RWPE1 (cell line): ENCODE data around the gene SRSF4.
"Not testable (repeated sequence)": the region's sequence is repeated elsewhere in the genome, so short reads cannot be mapped to it uniquely, and the experiment has no call there.

Source experiments
- CTCF ChIA-PET: fragments of 350-600 bp; sonication (Branson Sonifier 250); formaldehyde crosslinking; extraction: SDS; loops from one replicate; lab custom pipeline; 2021; lab: Yijun Ruan, JAX
- POLR2A ChIA-PET: fragments of 400-600 bp; formaldehyde crosslinking; extraction: SDS; loops from one replicate; lab custom pipeline; 2020; ENCODE audit warnings: antibody characterized with exemption; ENCODE audit not compliant: low non-redundant PET; lab: Yijun Ruan, JAX
- DNase-seq: peaks from one replicate; pipeline ENCODE4 v3.0.0; 2012; ENCODE audit warnings: low spot score
- H3K27ac ChIP-seq: fragments of 450-650 bp; 2 replicates; pipeline ENCODE4 v1.5.1; 2017
- TF ChIP-seq, protein P1 (sequence below): fragments of 450-650 bp; conservative IDR thresholded peaks from 2 replicates; pipeline ENCODE4 v1.5.1; 2017; ENCODE audit warnings: low read depth, mild to moderate bottlenecking

The SRSF4 gene

GRCh38 chr1:29223521-29223920 lies 41.8 kb upstream of the SRSF4 start:
- DNase-seq, result no peak
- ChIA-PET CTCF (interaction anchor here (0.6 kb wide), 1 partner anchor 427 kb away, joined by 5 read pairs; no protein-coding TSS in a partner anchor), POLR2A (no interaction called here)
- H3K27ac ChIP-seq, result no peak overlapping the region
- TF ChIP-seq, protein P1, sequence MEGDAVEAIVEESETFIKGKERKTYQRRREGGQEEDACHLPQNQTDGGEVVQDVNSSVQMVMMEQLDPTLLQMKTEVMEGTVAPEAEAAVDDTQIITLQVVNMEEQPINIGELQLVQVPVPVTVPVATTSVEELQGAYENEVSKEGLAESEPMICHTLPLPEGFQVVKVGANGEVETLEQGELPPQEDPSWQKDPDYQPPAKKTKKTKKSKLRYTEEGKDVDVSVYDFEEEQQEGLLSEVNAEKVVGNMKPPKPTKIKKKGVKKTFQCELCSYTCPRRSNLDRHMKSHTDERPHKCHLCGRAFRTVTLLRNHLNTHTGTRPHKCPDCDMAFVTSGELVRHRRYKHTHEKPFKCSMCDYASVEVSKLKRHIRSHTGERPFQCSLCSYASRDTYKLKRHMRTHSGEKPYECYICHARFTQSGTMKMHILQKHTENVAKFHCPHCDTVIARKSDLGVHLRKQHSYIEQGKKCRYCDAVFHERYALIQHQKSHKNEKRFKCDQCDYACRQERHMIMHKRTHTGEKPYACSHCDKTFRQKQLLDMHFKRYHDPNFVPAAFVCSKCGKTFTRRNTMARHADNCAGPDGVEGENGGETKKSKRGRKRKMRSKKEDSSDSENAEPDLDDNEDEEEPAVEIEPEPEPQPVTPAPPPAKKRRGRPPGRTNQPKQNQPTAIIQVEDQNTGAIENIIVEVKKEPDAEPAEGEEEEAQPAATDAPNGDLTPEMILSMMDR, result no peak

GRCh38 chr1:29222686-29223085 lies 41.0 kb upstream of the SRSF4 start:
- no peak for DNase-seq
- no peak overlapping the region for H3K27ac ChIP-seq
- TF ChIP-seq, protein P1, result no peak
- POLR2A ChIA-PET, result no interaction called here
- CTCF ChIA-PET, result no interaction called here

DNA sequence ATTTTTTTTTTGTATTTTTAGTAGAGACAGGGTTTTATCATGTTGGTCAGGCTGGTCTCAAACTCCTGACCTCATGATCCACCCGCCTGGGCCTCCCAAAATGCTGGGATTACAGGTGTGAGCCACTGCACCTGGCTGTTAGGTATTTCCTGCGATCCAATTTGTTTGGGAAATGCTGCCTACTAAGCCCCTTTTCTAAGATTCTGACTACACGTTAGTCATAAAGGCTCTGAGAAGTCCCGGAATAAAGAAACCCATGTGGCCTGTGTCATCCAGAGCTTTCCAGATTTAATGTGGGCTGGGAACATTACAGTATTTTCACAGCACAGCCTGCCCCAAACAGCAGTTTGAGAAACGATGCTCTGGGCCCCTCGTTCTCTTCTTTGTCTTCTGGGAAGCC lies 40.6 kb upstream of the SRSF4 start:
- POLR2A ChIA-PET, H3K27ac ChIP-seq, DNase-seq: not testable (repeated sequence)
- CTCF ChIA-PET, result interaction anchor here (0.6 to 0.7 kb wide), 2 partner anchors 10 to 100 kb away, joined by 3 read pairs; no protein-coding TSS in a partner anchor

DNA sequence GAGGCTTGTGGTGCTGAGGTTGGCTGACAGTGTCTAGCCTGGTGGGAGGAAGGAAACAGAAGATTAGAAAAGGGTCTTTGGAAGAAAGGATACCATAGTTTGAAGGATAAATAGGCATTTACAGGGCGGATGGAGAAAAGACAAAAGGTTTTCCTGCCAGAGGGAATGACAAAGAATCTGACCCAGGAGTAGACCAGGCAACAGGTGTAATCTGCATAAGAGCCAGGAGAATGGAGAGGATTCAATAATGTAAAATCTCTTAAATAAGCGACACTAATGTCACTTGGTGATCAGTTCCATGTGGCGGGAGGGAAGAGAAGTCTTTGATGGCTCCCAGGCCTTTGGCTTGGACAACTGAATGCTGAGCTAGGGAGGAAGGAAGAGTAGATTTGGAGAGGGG lies 39.6 kb upstream of the SRSF4 start:
- CTCF ChIA-PET, result interaction anchor here (1.0 kb wide), 1 partner anchor 19 kb away, joined by 3 read pairs; no protein-coding TSS in a partner anchor
- DNase-seq, result no peak
- TF ChIP-seq, protein P1, result no peak
- H3K27ac ChIP-seq, result no peak overlapping the region
- POLR2A ChIA-PET, result no interaction called here

- CTCF ChIA-PET, result interaction anchor here (0.7 kb wide), 1 partner anchor 16 kb away, joined by 3 read pairs; no protein-coding TSS in a partner anchor
- no peak for DNase-seq
- peak overlapping the region; percentile 40; the same call in 1 of the 2 replicates for H3K27ac ChIP-seq
- POLR2A ChIA-PET, result no interaction called here
- TF ChIP-seq, protein P1, result no peak
Measured at GRCh38 chr1:29218223-29218622, 36.5 kb upstream of the SRSF4 start.

DNA sequence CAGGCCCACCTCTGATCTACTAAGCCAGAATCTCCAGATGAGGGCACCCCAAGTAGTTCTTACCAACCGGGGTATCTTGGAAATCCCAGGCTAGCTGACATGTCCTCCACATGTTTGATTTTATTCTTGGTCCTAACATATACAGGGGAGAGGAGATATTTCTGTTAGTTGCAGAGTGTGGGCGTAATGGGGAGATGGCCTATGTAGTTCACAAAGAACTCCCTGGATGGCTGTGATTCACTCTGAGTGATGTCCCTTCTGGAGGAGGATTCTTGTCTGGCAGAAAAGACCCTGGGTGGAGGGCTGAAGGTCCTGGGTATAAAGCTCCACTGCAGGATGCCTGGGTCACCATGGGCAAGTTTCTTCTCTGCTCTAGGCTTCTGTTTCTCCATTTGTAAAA lies 35.9 kb upstream of the SRSF4 start:
- POLR2A ChIA-PET, result interaction anchor here (0.6 kb wide), 1 partner anchor 327 kb away, joined by 3 read pairs; no protein-coding TSS in a partner anchor
- H3K27ac ChIP-seq, result no peak overlapping the region
- DNase-seq, result no peak
- CTCF ChIA-PET, result no interaction called here
- TF ChIP-seq, protein P1, result no peak

- DNase-seq, result no peak
- CTCF ChIA-PET, result no interaction called here
- H3K27ac ChIP-seq, result no peak overlapping the region
- POLR2A ChIA-PET, result no interaction called here
- TF ChIP-seq, protein P1, result no peak
Measured at GRCh38 chr1:29213055-29213454, 31.4 kb upstream of the SRSF4 start.
